Tibial artery (tissue), 4 donors: ENCODE results near the gene BPNT1.
A peak's percentile ranks its signal among the peaks of the same experiment; 100 is the strongest.

Experiments used
- DNase-seq, 2 donors: peaks; one replicate each; pipeline ENCODE4 v3.0.0-alpha.2; 2019
- H3K27ac ChIP-seq, 2 donors: fragments of 200-600 bp; sonication (generic) in 1 of 2; 1 replicate in 1 of 2; 2 replicates in 1 of 2; pipeline ENCODE4 v1.5.1; 2018 to 2019; ENCODE audit warnings: mild to moderate bottlenecking in 1 of 2
- H3K27me3 ChIP-seq, 2 donors: fragments of 200-600 bp; sonication (generic) in 1 of 2; one replicate each; pipeline versions ENCODE4 v1.5.1 to v1.6.0; 2016 to 2019
- H3K36me3 ChIP-seq, 3 donors: fragments of 200-600 bp; sonication (generic) in 2 of 3; one replicate each; pipeline ENCODE4 v1.5.1; 2016 to 2019; ENCODE audit warnings: mild to moderate bottlenecking in 2 of 3
- H3K4me1 ChIP-seq, 4 donors: fragments of 200-600 bp; sonication (generic) in 2 of 4; 1 replicate in 3 of 4; 2 replicates in 1 of 4; pipeline ENCODE4 v1.5.1; 2016 to 2019
- H3K4me3 ChIP-seq, 2 donors: fragments of 200-600 bp; sonication (generic) in 1 of 2; 1 replicate in 1 of 2; 2 replicates in 1 of 2; pipeline ENCODE4 v1.5.1; 2018 to 2019; ENCODE audit warnings: mild to moderate bottlenecking in 2 of 2
- H3K9me3 ChIP-seq, 3 donors: fragments of 200-600 bp; sonication (generic) in 1 of 3; one replicate each; pipeline ENCODE4 v1.5.1; 2016 to 2019
- intact Hi-C: fragments of 100-400 bp; cut with DNase I; formaldehyde crosslinking; loops from one replicate; pipeline ENCODE4 v1.15.0; 2023; ENCODE audit warnings: low total_unique reads
- TF ChIP-seq, protein P1 (sequence below), 2 experiments: fragments of 200-600 bp in 1 of 2; fragments of 450-650 bp in 1 of 2; IDR thresholded peaks; one replicate each; pipeline ENCODE4 v1.5.1; 2017 to 2019; ENCODE audit warnings: antibody characterized with exemption in 2 of 2, mild to moderate bottlenecking in 1 of 2, moderate library complexity in 1 of 2

BPNT1 gene

DNA sequence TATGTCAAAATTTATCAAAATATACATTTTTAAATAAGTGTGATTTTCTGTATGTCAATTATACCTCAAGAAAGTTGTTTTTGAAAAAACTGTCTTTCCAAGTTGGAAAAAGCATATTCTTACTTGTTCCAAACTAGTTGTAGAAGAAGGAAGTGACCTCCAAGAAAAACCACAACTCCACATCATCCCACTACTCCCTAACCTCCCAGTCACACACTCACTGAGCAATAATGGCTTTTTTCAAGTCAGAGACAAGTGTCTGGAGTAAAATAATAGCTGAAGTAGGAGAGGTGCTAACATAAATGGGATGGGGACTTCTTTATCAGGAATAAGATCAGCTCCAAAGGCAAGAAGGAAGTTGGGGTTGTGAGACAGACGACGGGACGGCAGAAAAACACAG is 56.7 kb downstream of the BPNT1 start:
- H3K4me3 ChIP-seq = no peak overlapping the region
- H3K36me3 ChIP-seq = peaks cover 32 to 49% (median 46%) of the 10 kb centered on the region in 3 donors
- no peaks in the 10 kb centered on the region for H3K27me3 ChIP-seq
- peaks cover 0 to 10% (median 0%) of the 10 kb centered on the region in 4 donors for H3K4me1 ChIP-seq
- no peak for DNase-seq
- no peaks in the 10 kb centered on the region for H3K9me3 ChIP-seq
- intact Hi-C loops = loop anchor here (10.0 kb wide), 1 partner anchor 48 kb away; no protein-coding TSS in a partner anchor
- TF ChIP-seq, protein P1, sequence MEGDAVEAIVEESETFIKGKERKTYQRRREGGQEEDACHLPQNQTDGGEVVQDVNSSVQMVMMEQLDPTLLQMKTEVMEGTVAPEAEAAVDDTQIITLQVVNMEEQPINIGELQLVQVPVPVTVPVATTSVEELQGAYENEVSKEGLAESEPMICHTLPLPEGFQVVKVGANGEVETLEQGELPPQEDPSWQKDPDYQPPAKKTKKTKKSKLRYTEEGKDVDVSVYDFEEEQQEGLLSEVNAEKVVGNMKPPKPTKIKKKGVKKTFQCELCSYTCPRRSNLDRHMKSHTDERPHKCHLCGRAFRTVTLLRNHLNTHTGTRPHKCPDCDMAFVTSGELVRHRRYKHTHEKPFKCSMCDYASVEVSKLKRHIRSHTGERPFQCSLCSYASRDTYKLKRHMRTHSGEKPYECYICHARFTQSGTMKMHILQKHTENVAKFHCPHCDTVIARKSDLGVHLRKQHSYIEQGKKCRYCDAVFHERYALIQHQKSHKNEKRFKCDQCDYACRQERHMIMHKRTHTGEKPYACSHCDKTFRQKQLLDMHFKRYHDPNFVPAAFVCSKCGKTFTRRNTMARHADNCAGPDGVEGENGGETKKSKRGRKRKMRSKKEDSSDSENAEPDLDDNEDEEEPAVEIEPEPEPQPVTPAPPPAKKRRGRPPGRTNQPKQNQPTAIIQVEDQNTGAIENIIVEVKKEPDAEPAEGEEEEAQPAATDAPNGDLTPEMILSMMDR (IDR thresholded peaks at IDR 0.05) = no peak
- H3K27ac ChIP-seq = no peak overlapping the region

DNA sequence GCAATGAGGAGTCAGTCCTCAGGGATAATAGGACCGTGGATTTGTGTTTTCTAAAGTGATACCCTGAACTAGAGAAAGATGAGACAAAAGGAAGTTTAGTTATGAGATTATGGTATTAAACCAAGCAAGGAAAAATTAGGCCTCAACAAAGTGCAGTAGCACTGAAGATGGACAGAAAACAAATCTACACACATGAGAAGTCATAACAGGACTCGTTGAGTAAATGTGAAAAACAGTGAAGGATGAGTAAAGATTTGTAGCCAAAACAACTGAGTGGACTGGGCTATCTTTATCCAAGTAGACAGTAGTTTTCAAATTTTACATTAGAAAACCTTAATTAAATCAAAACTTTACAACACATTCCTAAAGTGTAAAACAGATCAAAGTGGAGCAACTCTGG is 58.3 kb downstream of the BPNT1 start:
- no peak for DNase-seq
- no peaks in the 10 kb centered on the region for H3K27me3 ChIP-seq
- H3K4me1 ChIP-seq = no peaks in the 10 kb centered on the region
- H3K36me3 ChIP-seq = peaks cover 32 to 54% (median 49%) of the 10 kb centered on the region in 3 donors
- no peak overlapping the region for H3K4me3 ChIP-seq
- no peak overlapping the region for H3K27ac ChIP-seq
- TF ChIP-seq, protein P1 (IDR thresholded peaks at IDR 0.05) = no peak
- intact Hi-C loops = loop anchor here (10.0 kb wide), 1 partner anchor 46 kb away; no protein-coding TSS in a partner anchor
- H3K9me3 ChIP-seq = no peaks in the 10 kb centered on the region

DNA sequence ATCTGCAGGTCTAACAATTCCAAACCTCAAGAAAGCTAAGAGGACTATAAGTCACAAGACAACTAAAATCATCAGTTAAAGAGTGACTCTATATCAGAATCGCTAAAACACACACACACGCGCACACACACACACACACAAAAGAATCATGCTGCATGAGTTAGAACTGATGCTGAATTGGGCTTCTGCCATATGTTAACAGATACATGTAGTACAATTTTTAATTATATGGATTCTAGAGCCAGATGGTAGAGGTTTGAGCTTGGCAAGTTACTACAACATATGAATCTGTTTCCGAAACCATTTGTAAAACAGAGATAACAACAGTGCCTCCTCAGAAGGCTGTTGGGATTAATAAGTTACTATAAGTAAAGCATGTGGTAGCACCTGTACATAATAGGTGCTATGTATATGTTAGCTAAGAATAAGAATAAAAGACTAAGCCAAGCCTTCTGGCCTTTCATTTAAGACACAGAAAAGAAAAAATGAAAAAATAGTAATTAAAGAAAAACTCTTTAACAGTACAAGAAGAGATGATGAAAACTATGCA is 61.2 kb downstream of the BPNT1 start:
- H3K36me3 ChIP-seq = peaks cover 48 to 74% (median 68%) of the 10 kb centered on the region in 3 donors

DNA sequence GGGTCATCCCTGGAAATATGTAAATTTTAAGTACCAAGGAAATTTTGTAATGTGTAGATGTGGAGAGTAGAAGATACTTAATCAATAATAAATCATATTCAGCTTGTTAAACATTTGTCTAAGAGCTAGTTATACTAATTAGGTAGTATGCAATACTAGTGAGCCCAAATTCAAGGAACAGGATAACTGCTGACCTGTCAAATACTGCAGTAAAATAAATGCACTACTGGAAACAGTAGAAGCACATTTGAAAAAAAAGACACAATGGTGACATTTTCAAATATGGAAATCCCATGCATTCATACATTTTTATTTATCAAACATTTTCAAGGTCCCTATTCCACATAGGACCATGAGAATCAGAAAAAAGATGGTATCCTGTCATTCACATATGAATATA is 70.5 kb downstream of the BPNT1 start:
- Histone ChIP-seq H3K36me3 (peaks cover 52 to 84% (median 62%) of the 10 kb centered on the region in 3 donors), H3K9me3 (no peaks in the 10 kb centered on the region), H3K27ac (no peak overlapping the region), H3K27me3 (no peaks in the 10 kb centered on the region), H3K4me1 (no peaks in the 10 kb centered on the region), H3K4me3 (no peak overlapping the region)
- no peak for DNase-seq
- TF ChIP-seq, protein P1 (IDR thresholded peaks at IDR 0.05) = no peak
- intact Hi-C loops = no loop called here

More for the DNA sequence above, 61.2 kb downstream of the BPNT1 start:
- TF ChIP-seq, protein P1 (IDR thresholded peaks at IDR 0.05) = no peak
- intact Hi-C loops = no loop called here
- H3K4me3 ChIP-seq = no peak overlapping the region
- no peaks in the 10 kb centered on the region for H3K27me3 ChIP-seq
- no peak for DNase-seq
- H3K4me1 ChIP-seq = no peaks in the 10 kb centered on the region
- H3K27ac ChIP-seq = no peak overlapping the region
- H3K9me3 ChIP-seq = no peaks in the 10 kb centered on the region

DNA sequence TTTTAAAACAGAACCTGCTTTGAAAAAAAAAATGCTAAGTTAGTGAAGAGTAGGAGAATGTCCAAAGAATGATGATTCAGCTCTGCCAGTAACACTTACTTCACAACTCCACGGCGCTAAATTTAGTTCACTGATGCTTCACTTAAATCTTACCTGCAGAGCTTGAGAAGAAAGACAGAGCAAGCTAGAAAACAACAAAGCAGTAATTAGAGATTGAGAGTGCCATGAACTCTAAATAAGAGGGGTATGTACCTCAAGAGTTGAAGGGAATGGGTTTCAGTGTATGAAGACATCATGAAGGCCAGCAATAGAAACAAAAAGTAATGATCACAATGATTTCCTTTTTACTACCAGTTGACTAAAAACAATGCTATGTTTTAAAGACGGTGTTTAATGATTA is 76.1 kb downstream of the BPNT1 start:
- peaks cover 31 to 71% (median 51%) of the 10 kb centered on the region in 3 donors for H3K36me3 ChIP-seq
- peak overlapping the region; percentile 54 to 61 for H3K27ac ChIP-seq
- TF ChIP-seq, protein P1 (IDR thresholded peaks at IDR 0.05) = no peak
- no peak overlapping the region for H3K4me3 ChIP-seq
- no peaks in the 10 kb centered on the region for H3K9me3 ChIP-seq
- intact Hi-C loops = no loop called here
- no peaks in the 10 kb centered on the region for H3K27me3 ChIP-seq
- peaks cover 0 to 27% (median 10%) of the 10 kb centered on the region in 4 donors for H3K4me1 ChIP-seq
- no peak for DNase-seq
